Upper lobe of right lung (tissue), 1 donor: Measurements from ENCODE around the gene LAMA5. TPM values are rescaled to one million over a fixed set of nuclear protein-coding genes. Genes with fewer than 3 reads are reported as not detected.

Source experiments
- ATAC-seq: fragments of 200-7000 bp; cut with Tn5 transposase; one replicate; pipeline ENCODE4 v1.9.1; 2020; ENCODE audit warnings: mild to moderate bottlenecking, moderate library complexity
- DNase-seq: peaks from one replicate; pipeline ENCODE4 v3.0.0-alpha.2; 2020
- H3K27ac ChIP-seq: fragments of 200-600 bp; one replicate; pipeline ENCODE4 v1.8.0; 2022
- H3K27me3 ChIP-seq: fragments of 200-600 bp; one replicate; pipeline ENCODE4 v1.8.0; 2022; ENCODE audit warnings: mild to moderate bottlenecking
- H3K36me3 ChIP-seq: fragments of 200-600 bp; one replicate; pipeline ENCODE4 v1.8.0; 2022
- H3K4me1 ChIP-seq: fragments of 200-600 bp; one replicate; pipeline ENCODE4 v1.8.0; 2022
- H3K4me3 ChIP-seq: fragments of 200-600 bp; one replicate; pipeline ENCODE4 v1.8.0; 2022; ENCODE audit warnings: mild to moderate bottlenecking
- H3K9me3 ChIP-seq: fragments of 200-600 bp; one replicate; pipeline ENCODE4 v1.8.0; 2022
- intact Hi-C: fragments of 100-400 bp; cut with DNase I; formaldehyde crosslinking; loops from one replicate; pipeline ENCODE4 v1.11.0; 2022
- total RNA-seq: library from RNA; stranded (reverse); fragmentation: NEBNext Ultra II Directional; extraction: Animal tissue kit (Norgen Biotek cat#: 25700); gene quantifications from one replicate; pipeline ENCODE4 v1.2.1, GENCODE V29; 2021
- TF ChIP-seq, protein P1 (sequence below): fragments of 200-600 bp; IDR thresholded peaks from one replicate; pipeline ENCODE4 v1.8.0; 2022; ENCODE audit warnings: antibody characterized with exemption
- donor health status: DM: no; HTN: yes; CAD: no; lungs with severe emphysema.

Gene LAMA5
- total RNA-seq, 1 donor from 2014 or later: 279 TPM

DNA sequence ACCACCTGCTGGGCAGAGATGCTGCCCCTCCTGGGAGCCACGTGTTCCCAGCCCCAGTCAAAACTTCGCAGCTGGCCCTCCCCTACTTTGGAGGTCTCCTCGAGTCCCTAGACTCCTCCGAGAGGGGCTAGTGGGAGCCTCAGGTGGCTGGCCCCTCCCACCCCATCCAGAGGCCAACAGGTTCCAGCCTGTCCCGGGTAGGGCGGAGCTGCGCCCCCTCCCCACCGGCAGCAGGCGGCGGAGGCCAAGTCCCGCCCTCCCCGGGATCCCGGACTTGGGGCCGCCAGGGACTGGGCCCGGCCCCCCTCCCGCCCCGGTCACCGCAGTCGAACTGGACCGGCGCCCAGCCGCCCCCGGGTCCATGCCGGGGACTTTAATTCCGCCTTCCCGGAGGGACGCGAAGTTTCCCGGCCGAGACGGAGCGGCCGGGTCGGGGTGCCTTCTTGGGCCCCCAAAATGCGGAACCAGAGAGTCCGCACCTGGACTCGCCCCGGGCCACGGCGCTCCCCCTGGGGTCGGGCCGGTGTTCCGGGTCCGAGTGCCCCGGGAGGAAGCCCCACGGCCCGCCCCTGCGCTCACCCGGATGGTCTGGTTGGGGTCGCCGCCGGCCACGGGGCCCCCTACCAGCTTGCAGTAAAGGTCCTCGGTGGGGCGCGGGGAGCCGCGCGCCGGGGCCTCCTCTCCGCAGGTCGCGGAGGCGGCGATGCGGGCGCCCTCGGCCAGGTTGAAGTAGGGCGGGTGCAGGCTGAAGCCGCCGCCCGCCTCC lies 559 bp downstream of the LAMA5 start:
- H3K9me3 ChIP-seq: no peaks in the 10 kb centered on the region
- intact Hi-C loops: no loop called here
- TF ChIP-seq, protein P1, sequence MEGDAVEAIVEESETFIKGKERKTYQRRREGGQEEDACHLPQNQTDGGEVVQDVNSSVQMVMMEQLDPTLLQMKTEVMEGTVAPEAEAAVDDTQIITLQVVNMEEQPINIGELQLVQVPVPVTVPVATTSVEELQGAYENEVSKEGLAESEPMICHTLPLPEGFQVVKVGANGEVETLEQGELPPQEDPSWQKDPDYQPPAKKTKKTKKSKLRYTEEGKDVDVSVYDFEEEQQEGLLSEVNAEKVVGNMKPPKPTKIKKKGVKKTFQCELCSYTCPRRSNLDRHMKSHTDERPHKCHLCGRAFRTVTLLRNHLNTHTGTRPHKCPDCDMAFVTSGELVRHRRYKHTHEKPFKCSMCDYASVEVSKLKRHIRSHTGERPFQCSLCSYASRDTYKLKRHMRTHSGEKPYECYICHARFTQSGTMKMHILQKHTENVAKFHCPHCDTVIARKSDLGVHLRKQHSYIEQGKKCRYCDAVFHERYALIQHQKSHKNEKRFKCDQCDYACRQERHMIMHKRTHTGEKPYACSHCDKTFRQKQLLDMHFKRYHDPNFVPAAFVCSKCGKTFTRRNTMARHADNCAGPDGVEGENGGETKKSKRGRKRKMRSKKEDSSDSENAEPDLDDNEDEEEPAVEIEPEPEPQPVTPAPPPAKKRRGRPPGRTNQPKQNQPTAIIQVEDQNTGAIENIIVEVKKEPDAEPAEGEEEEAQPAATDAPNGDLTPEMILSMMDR: no peak
- H3K4me3 ChIP-seq: peak overlapping the region; percentile 69
- H3K27me3 ChIP-seq: no peaks in the 10 kb centered on the region
- ATAC-seq (peak; percentile 32), DNase-seq (peak; percentile 85)
- H3K27ac ChIP-seq: peak overlapping the region; percentile 80
- peaks cover 69% of the 10 kb centered on the region for H3K4me1 ChIP-seq
- H3K36me3 ChIP-seq: no peaks in the 10 kb centered on the region

DNA sequence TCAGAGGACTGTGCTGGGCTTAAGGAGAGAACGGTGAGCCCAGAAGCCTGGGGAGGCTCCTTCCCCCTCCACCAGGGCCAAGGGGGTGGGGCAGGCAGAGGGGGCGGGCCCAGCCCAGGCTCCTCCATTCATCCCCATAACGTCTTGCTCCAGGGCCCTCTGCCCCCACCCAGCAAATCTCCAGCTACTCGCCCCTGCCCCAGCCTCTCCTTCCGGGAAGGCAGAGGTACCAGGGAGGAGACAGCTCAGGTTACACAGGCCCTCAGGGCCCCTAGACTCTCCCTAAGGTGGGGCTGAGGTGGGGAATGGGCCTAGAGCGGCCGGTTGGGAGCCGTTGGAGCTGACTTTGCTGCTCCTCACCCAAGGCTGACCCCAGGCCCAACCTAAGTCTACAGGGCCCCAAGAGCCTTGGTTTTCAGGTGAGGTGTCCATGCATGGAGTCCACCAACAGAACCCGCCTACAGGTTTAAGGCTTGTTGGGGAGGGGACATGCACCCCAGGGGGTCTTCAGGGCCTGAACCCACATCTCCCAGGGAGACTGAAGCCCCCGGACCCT lies 1.2 kb downstream of the LAMA5 start:
- Histone ChIP-seq H3K4me1 (peaks cover 75% of the 10 kb centered on the region), H3K27ac (peak overlapping the region; percentile 80), H3K4me3 (peak overlapping the region; percentile 69), H3K36me3 (no peaks in the 10 kb centered on the region), H3K9me3 (no peaks in the 10 kb centered on the region), H3K27me3 (no peaks in the 10 kb centered on the region)
- peak; percentile 78 for DNase-seq
- TF ChIP-seq, protein P1: no peak
- ATAC-seq: peak; percentile 28
- intact Hi-C loops: no loop called here

DNA sequence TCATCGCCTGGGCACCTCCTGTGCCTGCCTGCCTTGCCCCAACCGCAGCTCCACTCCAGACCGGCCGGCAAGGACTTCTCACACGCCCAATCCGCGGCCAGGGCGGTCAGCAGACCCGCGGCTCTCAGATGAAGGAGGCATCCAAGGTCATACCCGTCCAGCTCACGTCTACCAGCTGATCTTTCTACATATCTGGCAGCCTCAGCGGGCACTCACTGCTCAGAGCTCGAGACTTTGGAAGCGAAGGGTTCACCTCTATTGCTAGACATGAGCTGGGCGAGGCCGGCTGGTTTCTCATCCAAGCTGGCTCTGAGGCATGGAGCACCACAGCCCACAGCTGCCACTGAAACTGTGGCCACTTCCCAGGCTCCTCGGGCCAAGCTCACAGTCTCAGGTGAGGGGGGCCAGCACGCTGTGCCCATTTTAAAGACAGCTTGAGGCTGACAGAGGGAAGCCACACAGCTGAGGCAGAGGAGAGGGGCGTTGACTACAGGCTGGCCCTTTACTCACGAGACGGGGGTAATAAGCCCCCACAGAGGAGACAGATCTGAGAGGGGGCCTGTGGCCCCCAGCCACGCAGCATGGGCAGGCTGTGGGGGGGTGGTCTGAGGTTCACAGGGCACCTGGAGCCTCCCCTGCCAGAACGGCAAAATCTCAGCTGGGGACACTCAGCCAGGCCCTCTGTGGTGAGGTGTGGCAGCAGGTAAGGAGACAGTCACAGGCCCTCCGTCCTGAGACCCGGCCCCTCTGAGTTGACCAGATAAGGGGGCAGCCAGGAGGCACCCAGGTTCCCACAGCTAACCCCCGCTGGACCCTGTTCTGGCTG lies 2.0 kb downstream of the LAMA5 start:
- H3K4me1 ChIP-seq: peaks cover 70% of the 10 kb centered on the region
- peak overlapping the region; percentile 72 for H3K27ac ChIP-seq
- TF ChIP-seq, protein P1: no peak
- DNase-seq (peak; percentile 87), ATAC-seq (peak; percentile 41)
- H3K9me3 ChIP-seq: no peaks in the 10 kb centered on the region
- H3K27me3 ChIP-seq: no peaks in the 10 kb centered on the region
- intact Hi-C loops: no loop called here
- H3K4me3 ChIP-seq: peak overlapping the region; percentile 69
- H3K36me3 ChIP-seq: no peaks in the 10 kb centered on the region

DNA sequence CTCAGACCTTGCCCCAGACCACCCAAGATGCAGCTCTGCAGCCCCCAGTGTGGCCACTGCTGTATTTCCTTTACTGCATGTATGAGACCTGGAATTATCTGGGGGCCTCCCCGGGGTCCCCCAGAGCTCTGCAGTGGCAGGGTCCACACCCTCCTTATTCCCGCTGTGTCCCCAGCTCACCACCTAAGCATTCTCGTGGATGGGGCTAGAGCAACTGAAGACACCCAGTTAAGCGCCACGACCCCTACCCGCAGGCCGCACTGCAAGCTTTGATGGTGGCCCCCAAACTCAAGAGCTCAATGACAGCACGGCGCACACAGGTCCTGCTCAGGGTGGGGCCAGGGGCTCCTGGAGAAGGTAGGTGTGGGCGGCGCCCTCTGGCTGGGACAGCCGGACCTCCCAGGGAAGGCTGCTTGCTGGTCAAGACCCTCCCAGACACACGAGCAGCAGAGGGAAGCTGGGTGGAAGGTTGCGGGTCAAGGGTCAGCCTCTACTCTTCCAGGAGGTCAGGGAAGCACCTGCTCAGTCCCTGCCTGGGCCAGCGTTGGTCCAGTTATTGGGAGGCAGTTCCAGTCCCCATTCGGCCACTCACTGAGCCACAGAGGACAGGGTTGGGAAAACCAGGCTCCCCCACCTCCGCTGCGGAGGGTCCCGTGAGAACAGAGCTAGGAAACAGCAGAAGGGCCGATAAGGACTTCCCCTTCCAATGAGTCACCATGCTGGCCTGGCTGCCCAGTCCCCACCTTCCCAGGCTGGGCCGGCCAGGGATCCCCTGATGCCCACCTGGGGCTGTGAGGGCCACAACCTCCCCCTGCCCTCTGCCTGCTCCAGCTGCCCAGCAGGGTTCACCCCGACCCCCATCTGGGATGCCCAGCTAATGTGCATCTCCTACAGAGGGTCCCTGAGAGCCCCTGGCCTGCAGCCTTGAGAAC lies 2.9 kb downstream of the LAMA5 start:
- H3K9me3 ChIP-seq: no peaks in the 10 kb centered on the region
- peak; percentile 68 for DNase-seq
- TF ChIP-seq, protein P1: no peak
- no peaks in the 10 kb centered on the region for H3K27me3 ChIP-seq
- no peak for ATAC-seq
- H3K4me1 ChIP-seq: peaks cover 66% of the 10 kb centered on the region
- no peaks in the 10 kb centered on the region for H3K36me3 ChIP-seq
- H3K4me3 ChIP-seq: peak overlapping the region; percentile 69
- intact Hi-C loops: no loop called here
- peak overlapping the region; percentile 72 for H3K27ac ChIP-seq
